C4-2B (cell line): ENCODE data around the gene SYCE3.

Experiments
- CTCF ChIP-seq: fragments of 450-650 bp; conservative IDR thresholded peaks from 2 replicates; pipeline ENCODE4 v1.5.1; 2017; ENCODE audit warnings: mild to moderate bottlenecking
- ZFX ChIP-seq: fragments of 450-650 bp; IDR thresholded peaks from 2 replicates; pipeline ENCODE4 v1.6.1; 2017

- no peak for TF ChIP-seq CTCF
- no peak for TF ChIP-seq ZFX
Observed at GRCh38 chr22:50571264-50572175, 8.8 kb upstream of the SYCE3 start.
